Stimulated activated CD4-positive, alpha-beta T cell treated with anti-CD3 and anti-CD28 coated beads, Interleukin-15, amount 100 ng/mL, for 24 hours (primary cell): Measurements from ENCODE around the gene MROH2B.

Experiments
- DNase-seq: peaks from one replicate; pipeline ENCODE4 v3.0.0-alpha.2; 2020

Gene MROH2B

GRCh38 chr5:41012318-41012717 is 58.8 kb downstream of the MROH2B start:
- DNase-seq = no peak

DNA sequence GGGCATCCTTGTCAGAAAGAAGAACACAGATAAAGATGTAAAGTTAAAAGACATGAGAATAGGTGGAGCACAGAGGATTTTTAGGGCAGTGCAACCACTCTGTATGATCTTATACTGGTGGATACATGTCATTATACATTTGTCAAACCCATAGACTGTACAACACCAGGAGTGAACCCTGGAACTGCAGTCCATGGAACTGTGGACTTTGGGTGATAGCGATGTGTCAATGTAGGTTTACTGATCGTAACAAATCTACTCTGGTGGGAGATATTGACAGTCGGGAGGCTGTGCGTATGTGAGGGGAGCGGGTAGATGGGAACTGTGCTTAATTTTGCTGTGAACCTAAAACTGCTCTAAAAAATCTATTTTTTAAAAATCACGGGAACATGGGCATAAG is 60.6 kb downstream of the MROH2B start:
- DNase-seq = no peak

DNA sequence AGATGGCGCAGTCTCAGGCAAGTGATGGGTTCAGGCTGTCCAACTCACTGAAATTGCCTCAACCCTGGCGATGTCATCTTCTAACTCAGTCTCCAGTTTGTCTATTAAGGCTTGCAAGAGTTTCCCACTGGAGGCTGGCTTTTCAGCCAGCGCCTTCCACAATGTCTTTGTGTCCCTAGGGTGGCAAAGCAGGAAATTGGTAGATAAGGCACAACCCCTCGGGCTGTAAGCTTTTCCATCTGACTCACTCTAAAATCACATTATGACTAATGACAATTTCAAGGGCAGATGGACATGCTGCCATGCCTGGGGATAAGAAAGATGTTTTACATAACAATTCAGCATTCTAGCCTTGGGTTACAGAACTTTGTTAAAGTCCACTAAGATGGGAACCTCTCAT is 61.9 kb downstream of the MROH2B start:
- no peak for DNase-seq

DNA sequence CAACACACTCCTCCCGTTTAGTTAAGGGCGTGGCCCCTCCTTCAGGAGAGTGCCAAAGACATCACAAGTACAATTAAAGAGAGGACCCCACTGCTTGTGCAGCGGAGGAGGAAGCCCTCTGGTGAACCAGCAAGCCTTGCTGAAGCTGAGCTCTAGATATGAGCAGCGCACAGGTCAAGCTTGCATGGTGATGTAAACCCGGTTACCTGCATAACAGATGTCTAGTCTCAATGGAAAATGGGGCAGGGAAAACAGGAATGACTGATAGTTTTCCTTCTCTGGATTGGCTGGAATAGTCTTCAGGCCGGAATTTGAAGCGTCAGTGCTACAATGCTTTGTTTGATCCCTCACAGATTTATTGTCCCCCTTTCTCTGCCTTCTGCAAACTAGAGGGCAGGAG is 66.2 kb downstream of the MROH2B start:
- DNase-seq = no peak

DNA sequence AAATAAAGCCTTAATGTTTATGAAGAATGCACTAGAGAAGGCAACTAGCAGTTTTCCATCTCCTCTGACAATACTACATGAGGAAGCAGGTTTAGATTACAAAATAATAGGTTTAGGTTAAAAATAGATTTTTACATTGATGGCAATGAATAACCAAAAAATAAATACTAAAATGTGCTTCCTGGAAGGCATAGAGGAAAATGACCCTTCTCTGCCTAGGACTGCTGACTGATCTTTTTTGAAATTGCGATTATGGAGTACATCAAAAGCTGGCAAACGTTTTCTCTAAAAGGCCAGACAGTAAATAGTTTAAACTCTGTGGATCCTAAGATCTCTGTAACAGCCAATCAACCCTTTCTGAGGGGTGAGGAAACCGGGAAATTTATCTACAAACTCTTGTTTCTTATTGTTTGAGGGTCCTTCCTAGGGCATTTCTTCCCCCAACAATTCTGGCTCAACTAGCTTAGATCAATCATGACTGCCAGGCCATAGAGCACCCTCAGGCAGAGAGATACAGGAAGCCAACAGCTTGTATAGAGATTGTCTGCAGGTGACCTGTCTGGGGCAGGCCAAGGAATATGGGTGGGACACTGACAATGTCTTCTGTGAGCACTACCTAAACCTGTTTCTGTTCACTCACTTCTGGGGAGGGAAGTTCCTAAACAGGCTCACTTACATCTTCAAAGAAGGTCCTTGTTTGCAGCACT is 67.3 kb downstream of the MROH2B start:
- no peak for DNase-seq

- no peak for DNase-seq
These were observed 71.2 kb downstream of the MROH2B start for GRCh38 chr5:40999966-41000365.

- DNase-seq = no peak
These were observed 72.0 kb downstream of the MROH2B start for GRCh38 chr5:40999142-40999541.

DNA sequence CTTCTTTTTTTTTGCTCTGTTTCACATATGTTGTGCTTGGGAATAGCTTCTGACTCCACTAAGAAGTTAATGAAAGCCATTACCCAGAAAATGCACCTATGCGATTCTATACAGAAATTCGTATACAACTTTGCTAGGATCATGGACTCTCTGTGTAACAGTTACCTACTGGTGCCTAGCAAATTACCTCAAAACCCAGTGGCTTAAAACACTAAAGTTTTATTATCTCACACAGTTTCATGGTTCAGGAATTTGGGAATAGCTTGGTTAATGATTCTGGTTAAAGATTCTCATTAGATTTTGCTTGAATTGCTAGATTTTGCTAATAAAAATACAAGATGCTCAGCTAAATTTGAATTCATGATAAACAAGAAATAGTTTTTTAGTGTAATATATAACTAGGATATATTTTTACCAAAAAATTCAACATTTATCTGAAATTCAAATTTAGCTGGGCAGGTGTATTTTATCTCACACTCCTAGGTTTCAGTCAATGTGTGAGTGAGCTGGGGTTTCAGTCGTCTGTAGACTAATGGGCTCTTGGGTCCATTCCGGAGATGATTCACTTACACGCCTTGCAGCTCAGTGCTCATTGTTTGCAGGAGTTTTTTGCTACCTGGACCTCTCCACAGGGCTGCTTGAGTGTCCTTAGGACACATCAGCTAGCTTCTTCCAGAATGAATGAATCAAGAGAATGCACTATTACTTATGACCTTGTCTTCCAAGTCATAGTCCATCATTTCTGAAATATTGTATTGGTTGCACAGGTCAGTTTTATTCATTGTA is 75.1 kb downstream of the MROH2B start:
- no peak for DNase-seq

DNA sequence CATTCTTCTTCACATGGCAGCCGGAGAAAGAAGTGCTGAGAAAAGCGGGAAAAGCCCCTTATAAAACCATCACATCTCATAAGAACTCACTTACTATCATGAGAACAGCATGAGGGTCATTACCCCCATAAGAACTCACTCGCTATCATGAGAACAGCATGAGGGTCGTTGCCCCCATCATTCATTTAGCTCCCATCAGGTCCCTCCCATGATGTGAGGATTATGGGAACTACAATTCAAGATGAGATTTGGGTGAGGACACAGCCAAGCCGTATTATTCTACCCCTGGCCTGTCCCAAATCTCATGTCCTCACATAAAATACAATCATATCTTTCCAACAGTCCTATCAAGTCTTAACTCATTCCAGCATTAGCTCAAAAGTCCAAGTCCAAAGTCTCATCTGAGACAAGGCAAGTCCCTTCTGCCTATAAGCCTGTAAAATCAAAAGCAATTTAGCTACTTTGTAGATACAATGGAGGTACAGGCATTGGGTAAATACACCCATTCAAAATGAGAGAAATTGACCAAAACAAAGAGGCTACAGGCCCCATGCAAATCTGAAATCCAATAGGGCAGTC is 79.1 kb downstream of the MROH2B start:
- no peak for DNase-seq

DNA sequence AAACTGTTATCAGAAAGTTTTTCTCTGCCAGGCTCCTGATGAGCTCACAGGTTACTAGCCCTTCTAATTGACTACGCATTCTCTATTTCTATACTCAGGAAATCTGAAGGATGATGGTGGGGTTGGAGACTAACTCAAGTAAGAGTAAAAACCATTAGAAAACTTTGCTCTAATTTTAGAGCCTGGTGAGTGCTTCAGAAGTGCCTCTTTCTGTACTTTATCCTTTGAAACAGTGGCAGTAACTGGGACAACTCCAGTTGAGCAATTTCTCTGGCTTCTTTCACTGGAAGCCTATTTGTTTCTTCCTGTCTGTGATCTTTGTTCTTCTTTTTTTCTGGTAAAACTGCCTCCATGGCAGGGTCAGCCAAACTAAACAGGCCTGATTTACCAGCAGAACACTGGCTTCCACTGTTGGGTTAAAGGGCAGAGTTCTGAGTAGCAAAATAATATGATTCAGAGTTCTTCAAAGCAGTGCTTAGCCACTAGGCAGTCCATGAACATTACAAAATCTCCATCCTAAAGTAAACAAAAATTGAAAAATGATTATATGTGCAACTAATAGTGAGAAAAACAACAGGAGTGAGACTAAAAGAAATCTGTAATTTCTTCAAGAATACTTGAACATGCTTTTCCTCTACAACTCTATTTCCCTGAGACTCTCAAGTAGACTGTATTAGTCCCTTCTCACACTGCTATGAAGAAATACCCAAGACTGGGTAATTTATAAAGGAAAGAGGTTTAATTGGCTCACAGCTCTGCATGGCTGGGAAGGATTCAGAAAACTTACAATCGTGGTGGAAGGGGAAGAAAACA is 79.8 kb downstream of the MROH2B start:
- no peak for DNase-seq

GRCh38 chr5:40988746-40989510 is 82.2 kb downstream of the MROH2B start:
- no peak for DNase-seq

GRCh38 chr5:40987349-40987748 is 83.8 kb downstream of the MROH2B start:
- DNase-seq = no peak

- no peak for DNase-seq
These were observed 84.5 kb downstream of the MROH2B start for GRCh38 chr5:40986666-40987065.

DNA sequence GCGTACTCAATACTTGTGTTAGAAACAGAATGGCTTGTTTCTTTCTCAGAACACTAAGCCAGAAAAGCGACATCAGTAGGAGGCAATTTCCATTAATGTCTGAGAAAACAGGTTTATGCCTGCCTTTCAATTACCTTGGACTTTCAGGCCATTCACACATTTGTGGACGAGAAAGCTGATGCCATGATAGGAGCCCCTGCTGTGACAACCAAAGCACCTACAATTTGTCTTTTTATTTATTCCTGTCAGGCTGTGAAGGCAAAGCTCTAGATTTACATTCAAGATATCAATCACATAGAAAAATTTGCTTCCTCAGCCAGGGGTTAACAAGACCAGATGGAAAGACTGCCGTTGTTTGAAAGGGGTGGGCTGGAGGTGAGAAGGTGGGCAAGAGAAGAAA is 85.6 kb downstream of the MROH2B start:
- DNase-seq = no peak

- DNase-seq = no peak
These were observed 86.3 kb downstream of the MROH2B start for GRCh38 chr5:40984884-40985283.

DNA sequence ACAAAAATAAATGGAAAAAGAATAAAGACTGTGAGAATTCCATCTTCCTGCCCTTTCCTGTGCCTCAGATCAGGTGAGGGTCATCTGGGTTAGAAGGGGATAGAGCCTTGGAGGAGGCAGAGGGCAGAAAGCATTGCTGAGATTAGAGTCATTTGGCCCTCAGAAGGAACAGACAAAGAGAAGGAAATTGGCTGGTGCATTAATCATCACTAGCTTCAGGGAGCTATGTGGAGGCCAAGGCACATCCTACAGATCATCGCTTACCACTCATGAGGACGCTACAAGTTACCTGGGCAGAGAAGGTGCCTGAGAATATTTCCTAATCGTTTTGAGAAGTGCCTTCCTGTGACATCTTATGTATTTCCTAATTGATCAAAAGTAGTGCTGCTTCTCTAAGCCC is 87.4 kb downstream of the MROH2B start:
- no peak for DNase-seq

- no peak for DNase-seq
These were observed 89.7 kb downstream of the MROH2B start for GRCh38 chr5:40981420-40981819.

DNA sequence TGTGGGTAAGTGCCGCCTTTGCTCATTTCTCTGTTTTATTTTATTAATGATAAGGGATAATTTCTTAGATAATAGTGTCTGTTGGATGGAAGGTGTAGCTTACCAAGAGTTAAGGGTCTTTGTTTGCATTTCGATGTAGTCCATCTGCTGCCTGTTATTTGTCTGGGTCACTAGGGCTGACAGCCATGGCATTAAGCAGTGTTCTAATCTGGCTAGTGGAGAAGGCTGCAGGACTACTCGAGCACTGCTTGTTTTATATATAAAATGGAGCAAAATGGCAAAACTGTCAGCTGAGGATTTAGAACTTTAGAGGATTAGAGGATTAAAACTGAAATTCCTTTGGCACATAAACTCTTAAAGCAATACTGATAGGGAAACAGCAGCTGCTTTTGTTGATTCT is 94.3 kb downstream of the MROH2B start:
- DNase-seq = no peak

GRCh38 chr5:40976041-40976440 is 95.1 kb downstream of the MROH2B start:
- DNase-seq = no peak

- DNase-seq = no peak
These were observed 97.7 kb downstream of the MROH2B start for GRCh38 chr5:40973364-40974004.

DNA sequence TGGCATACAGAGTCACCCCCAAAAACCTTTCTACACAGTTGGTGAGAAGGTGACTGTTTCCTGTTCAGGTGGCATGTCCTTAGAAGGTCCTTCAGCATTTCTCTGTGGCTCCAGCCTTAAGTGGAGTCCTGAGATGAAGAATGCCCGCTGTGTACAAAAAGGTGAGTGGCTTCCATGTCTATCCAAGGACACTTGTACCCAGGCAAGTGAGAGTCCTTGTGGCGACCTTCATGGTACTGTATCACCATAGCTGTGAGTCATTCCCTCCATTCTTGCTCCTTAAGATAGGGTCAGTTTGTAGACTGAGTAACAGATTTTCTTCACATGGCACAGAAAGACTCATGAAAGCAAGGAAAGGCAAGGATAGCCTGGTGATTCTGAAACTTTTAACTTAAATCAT is 98.7 kb downstream of the MROH2B start:
- DNase-seq = no peak
